ENCODE data around the gene PICK1.
A peak's percentile ranks its signal among the peaks of the same experiment; 100 is the strongest.

DNA sequence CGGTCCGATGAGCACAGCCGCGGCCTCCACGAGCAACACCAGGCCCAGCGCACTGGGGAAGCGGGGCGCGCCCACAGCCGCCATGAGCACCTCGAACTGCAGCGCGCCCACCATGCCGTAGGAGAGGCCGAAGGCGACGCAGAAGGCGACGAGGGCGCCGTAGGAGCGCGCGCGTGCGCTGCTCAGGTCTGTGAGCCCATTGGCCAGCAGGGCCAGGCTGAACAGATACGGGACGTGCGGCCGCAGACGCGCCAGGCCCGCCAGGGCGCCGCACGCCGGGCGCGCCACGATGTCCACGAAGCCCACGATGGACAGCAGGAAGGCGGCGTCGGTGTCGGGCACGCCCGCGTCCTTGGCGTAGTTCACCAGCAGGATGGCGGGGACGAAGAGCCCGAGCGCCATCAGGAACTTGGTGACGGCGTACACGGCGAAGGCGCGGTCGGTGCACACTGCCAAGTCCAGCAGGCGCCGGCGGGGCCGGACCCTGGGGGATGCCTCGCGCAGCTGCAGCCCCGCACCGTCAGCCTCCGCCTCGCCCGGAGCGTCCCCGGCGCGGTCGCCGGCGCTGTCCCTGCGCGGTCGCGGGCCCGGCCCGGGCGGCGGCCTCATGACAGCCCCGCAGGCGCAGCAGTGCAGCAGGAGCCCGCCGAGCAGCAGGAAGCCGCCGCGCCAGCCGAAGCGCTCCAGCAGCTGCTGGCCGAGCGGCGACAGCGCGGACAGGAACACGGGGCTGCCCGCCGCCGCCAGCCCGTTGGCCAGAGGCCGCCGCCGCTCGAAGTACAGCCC lies 23.8 kb downstream of the PICK1 start:
- TF ChIP-seq, protein P1, sequence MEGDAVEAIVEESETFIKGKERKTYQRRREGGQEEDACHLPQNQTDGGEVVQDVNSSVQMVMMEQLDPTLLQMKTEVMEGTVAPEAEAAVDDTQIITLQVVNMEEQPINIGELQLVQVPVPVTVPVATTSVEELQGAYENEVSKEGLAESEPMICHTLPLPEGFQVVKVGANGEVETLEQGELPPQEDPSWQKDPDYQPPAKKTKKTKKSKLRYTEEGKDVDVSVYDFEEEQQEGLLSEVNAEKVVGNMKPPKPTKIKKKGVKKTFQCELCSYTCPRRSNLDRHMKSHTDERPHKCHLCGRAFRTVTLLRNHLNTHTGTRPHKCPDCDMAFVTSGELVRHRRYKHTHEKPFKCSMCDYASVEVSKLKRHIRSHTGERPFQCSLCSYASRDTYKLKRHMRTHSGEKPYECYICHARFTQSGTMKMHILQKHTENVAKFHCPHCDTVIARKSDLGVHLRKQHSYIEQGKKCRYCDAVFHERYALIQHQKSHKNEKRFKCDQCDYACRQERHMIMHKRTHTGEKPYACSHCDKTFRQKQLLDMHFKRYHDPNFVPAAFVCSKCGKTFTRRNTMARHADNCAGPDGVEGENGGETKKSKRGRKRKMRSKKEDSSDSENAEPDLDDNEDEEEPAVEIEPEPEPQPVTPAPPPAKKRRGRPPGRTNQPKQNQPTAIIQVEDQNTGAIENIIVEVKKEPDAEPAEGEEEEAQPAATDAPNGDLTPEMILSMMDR (IDR thresholded peaks at IDR 0.05; ENCODE audit: insufficient read depth, low read depth, low read length) = no peak
- peak; percentile 19 for TF ChIP-seq EZH2 (IDR thresholded peaks at IDR 0.05; ENCODE audit: insufficient read depth, low read length)

Measured in astrocyte (in vitro differentiated cells and primary cell).